K562 (cell line): ENCODE data around the gene IGF2BP3.

Experiments
- BRCA1 ChIP-seq, 2 experiments: fragments of 450-650 bp in 1 of 2; sonication (generic) in 1 of 2; formaldehyde crosslinking in 1 of 2; IDR thresholded peaks; 2 replicates each; pipeline versions ENCODE4 v1.5.0 to v1.6.1; 2017 to 2020; ENCODE audit warnings: mild to moderate bottlenecking in 1 of 2, missing genetic modification reagents in 1 of 2
- CBX5 ChIP-seq: IDR thresholded peaks from 2 replicates; pipeline ENCODE4 v1.6.1; 2014; ENCODE audit warnings: low read depth, borderline replicate concordance
- EZH2 ChIP-seq: IDR thresholded peaks from 2 replicates; pipeline ENCODE4 v1.6.1; 2012; ENCODE audit warnings: low read depth, mild to moderate bottlenecking, inconsistent platforms, low read length, borderline replicate concordance
- KDM5B ChIP-seq: fragments of 200-600 bp; sonication (generic); IDR thresholded peaks from 2 replicates; pipeline ENCODE4 v1.6.1; 2012; ENCODE audit warnings: low read depth, mild to moderate bottlenecking, moderate library complexity, low read length, control low read depth, inconsistent platforms; ENCODE audit not compliant: insufficient replicate concordance
- POLR2A ChIP-seq: fragments of 450-650 bp; conservative IDR thresholded peaks from 2 replicates; pipeline ENCODE4 v1.6.1; 2016
- PRPF4 ChIP-seq: fragments of 200-400 bp; formaldehyde crosslinking; IDR thresholded peaks from one replicate; pipeline ENCODE4 v1.6.1; 2017; ENCODE audit warnings: low read length, low read depth, mild to moderate bottlenecking; ENCODE audit not compliant: insufficient read depth, poor library complexity, severe bottlenecking
- PURB ChIP-seq: sonication (generic); formaldehyde crosslinking; IDR thresholded peaks from 2 replicates; pipeline ENCODE4 v1.9.0; 2021; ENCODE audit warnings: low read depth, mild to moderate bottlenecking, missing genetic modification reagents
- TBL1XR1 ChIP-seq, 2 experiments: IDR thresholded peaks; 2 replicates each; pipeline ENCODE4 v1.6.1; 2012; ENCODE audit warnings: improper control_type of control experiment in 2 of 2, low read length in 2 of 2, mild to moderate bottlenecking in 1 of 2
- ZBTB34 ChIP-seq: fragments of 250-450 bp; sonication (Bioruptor Pico); IDR thresholded peaks from 2 replicates; pipeline ENCODE4 v1.8.0; 2021; ENCODE audit warnings: mild to moderate bottlenecking, moderate library complexity
- TF ChIP-seq, protein P1 (sequence below), 2 experiments: fragments of 250-450 bp in 1 of 2; fragments of 450-650 bp in 1 of 2; sonication (Bioruptor Pico) in 1 of 2; IDR thresholded peaks; 2 replicates each; pipeline versions ENCODE4 v1.6.1 to v1.8.0; 2016 to 2021; ENCODE audit warnings: mild to moderate bottlenecking in 2 of 2, moderate library complexity in 2 of 2, missing compliant biosample characterization in 1 of 2, missing genetic modification characterization in 1 of 2
- TF ChIP-seq, protein P2 (sequence below): sonication (generic); formaldehyde crosslinking; IDR thresholded peaks from 2 replicates; pipeline ENCODE4 v1.8.0; 2022; ENCODE audit warnings: missing genetic modification reagents, mild to moderate bottlenecking, moderate library complexity, borderline replicate concordance

GRCh38 chr7:23338863-23339262, 131.4 kb downstream of the IGF2BP3 start:
- TF ChIP-seq, protein P1, sequence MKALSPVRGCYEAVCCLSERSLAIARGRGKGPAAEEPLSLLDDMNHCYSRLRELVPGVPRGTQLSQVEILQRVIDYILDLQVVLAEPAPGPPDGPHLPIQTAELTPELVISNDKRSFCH (CRISPR knock-in tag; IDR thresholded peaks at IDR 0.05), result no peak
- TF ChIP-seq, protein P1 (tag; IDR thresholded peaks at IDR 0.05), result no peak
- TF ChIP-seq PURB (CRISPR knock-in tag) (no peak), ZBTB34 (CRISPR knock-in tag) (no peak), CBX5 (no peak), BRCA1 (IDR thresholded peaks at IDR 0.05) (no peak), BRCA1 (CRISPR knock-in tag; IDR thresholded peaks at IDR 0.05) (no peak), POLR2A (no peak), EZH2 (no peak), TBL1XR1 (IDR thresholded peaks at IDR 0.05; ENCODE audit: low read length in 2 of 2) (no peak), PRPF4 (no peak), KDM5B (no peak)
- TF ChIP-seq, protein P2, sequence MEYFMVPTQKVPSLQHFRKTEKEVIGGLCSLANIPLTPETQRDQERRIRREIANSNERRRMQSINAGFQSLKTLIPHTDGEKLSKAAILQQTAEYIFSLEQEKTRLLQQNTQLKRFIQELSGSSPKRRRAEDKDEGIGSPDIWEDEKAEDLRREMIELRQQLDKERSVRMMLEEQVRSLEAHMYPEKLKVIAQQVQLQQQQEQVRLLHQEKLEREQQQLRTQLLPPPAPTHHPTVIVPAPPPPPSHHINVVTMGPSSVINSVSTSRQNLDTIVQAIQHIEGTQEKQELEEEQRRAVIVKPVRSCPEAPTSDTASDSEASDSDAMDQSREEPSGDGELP (CRISPR knock-in tag), result no peak
